Measurements from ENCODE around the gene OGFR. TPM values are rescaled to one million over a fixed set of nuclear protein-coding genes. Genes with fewer than 3 reads are reported as not detected.
A peak's percentile ranks its signal among the peaks of the same experiment; 100 is the strongest.

Gene OGFR
- total RNA-seq, 1 donor from 2014 or later, result 23.0 TPM

DNA sequence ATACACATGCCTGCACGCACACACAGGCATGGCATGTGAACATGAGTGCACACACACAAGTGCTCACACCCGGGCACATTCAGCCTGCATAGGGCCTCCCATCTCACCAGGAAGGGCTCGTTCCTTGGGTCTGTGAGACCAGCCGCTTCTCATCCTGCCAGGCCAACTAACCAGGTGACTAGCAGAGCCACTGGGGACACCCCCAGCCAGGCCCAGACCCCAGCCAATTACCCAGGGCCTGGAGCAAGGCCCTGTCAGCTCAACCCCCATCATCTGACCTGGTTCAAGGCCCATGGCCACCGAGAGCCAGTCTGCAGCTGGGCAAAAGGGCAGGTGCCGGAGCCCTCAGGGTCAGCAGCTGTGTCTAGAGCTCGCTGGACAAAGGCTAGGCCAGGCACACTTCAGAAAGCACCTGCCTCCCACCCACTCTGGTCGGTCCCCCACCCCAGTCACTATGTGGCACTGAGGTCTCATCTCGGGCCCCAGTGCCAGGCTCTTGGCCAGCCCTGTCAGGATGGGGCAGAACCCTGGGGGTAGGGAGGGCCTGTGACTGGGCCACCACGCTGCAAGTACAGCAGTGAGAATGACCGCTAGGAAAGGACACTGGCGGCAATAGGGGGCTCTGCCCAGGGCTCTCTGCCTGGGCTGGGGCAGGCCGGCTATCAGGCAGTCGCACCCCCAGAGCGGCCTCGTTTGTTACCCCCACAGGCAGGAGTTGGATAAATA lies 35.1 kb upstream of the OGFR start:
- DNase-seq (ENCODE audit: low read depth in 2 of 2), result no peak

DNA sequence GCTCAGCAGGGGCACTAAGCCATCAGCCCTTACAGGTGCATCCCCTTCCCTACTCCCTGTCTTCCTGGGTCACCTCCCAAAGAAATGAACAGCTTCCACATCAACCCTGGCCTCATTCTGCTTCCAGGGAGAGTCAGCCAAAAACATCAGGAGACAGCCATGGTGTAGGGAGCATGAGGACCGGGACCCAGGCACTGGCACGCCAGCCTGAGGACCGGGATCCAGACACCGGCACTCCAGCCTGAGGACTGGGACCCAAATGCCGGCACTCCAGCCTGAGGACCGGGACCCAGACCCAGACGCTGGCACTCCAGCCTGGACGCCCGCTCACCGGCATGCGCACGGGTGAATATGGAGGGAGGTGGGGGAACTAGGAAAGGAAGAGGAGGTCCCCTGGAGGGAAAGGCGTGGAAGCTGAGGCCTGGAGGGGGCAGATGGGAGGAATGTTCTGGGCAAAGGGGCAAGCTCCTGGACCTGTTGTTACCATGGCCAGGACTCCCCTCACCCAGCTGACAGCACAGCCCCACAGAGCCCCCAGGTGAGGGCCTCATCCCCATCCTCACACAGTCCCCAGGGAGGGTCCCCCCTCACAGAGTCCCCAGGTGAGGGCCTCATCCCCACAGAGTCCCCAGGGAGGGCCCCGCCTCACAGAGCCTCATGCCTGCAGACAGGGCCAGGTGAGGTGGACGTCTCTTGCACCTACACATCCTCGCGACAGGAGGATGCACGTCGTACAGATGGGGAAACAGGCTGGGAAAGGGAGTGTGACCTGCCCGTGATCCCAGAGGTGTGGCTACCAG lies 34.3 kb upstream of the OGFR start:
- no peak for DNase-seq (ENCODE audit: low read depth in 2 of 2)

- no peak for DNase-seq (ENCODE audit: low read depth in 2 of 2)
Observed at GRCh38 chr20:62770916-62771315, 33.7 kb upstream of the OGFR start.

- peak in 1 of 2 donors; percentile 18 for DNase-seq (ENCODE audit: low read depth in 2 of 2)
Observed at GRCh38 chr20:62771396-62772102, 33.1 kb upstream of the OGFR start.

- DNase-seq (ENCODE audit: low read depth in 2 of 2), result no peak
Observed at GRCh38 chr20:62772103-62772611, 32.5 kb upstream of the OGFR start.

GRCh38 chr20:62772619-62772989 lies 32.0 kb upstream of the OGFR start:
- peak in 1 of 2 donors; percentile 44 for DNase-seq (ENCODE audit: low read depth in 2 of 2)

GRCh38 chr20:62772990-62773844 lies 31.4 kb upstream of the OGFR start:
- peak; percentile 40 for DNase-seq (ENCODE audit: low read depth in 2 of 2)

- no peak for DNase-seq (ENCODE audit: low read depth in 2 of 2)
Observed at GRCh38 chr20:62773845-62774714, 30.6 kb upstream of the OGFR start.

- DNase-seq (ENCODE audit: low read depth in 2 of 2), result no peak
Observed at GRCh38 chr20:62774762-62775161, 29.9 kb upstream of the OGFR start.

DNA sequence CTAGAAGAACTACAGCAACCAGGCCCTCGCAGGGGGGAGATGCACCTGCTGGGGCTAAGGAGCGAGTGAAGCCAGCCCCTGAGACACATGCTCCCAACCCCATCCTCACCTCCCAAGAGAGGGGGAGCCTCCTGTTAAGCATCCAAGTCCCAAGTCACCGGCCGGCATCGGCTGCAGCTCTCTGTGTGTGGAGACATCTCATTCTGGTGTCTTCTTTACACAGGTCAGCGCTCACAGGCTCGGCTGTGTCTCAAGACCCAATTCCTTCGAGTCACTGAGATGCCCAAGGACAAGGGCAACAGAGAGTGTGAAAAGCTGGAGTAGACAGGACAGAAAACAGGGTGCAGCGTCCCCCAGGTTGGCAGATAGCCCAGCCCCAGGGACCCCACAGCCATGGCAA lies 29.4 kb upstream of the OGFR start:
- no peak for DNase-seq (ENCODE audit: low read depth in 2 of 2)

DNA sequence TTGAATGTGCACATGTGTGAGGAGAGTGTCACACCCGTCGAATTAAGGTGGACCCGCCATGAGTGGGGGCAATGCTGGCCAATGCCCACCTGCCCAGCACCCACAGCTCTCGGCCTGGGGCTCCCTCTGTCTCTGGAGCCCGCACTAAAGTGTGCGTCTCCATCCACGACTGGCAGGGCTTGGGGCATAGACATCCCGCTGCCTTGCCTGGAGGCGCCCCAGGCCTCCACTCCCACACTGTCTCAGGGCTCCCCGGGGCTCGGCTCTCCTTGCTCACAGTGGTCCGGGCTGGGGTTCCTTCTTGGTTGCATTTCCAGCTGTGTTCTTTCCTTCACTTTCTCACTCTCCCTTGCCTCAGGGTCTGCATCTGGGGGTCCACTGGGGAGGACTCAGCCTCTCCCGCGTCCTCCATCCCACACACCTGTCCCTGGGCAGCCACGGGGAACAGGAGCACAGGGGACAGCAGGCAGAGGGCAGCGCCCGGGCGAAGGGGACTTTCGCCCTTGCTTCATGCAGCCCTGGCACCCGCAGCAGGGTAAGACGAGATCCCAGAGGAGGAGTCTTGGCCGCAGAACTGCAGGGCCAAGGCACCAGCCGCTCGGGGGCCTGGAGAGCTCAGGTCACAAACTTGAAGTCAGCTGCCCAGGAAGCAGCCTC lies 28.5 kb upstream of the OGFR start:
- DNase-seq (ENCODE audit: low read depth in 2 of 2), result no peak

DNA sequence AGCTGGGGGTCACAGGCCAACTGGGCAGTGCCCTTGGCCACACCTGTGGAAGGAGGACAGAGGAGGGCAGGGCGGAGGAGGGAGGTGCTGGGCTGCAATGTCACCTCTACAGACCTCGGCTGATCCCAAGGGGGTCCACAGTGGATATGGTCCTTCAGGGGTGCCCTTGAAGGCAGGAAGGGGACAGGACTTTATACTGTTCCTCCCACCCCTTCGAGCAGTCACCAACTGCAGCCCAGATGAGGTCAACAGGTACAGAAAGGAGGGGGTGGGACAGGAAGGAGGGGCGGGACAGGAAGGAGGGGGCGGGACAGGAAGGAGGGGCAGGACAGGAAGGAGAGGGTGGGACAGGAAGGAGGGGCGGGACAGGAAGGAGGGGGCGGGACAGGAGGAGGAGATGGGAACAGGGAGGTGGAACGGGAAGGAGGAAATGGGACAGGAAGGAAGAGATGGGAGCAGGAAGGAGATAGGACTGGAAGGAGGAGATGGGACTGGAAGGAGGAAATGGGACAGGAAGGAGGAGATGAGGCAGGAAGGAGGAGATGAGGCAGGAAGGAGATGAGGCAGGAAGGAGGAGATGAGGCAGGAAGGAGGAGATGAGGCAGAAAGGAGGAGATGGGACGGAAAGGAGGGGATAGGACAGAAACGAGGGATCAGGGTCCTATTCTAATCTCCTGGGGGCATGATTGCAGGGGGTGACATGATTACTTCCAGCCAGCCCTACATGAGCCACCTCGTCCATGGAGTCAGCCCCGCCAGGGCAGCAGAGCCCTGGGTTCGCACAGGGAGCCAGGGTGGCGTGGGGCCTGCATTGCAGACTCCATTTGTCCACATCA lies 27.7 kb upstream of the OGFR start:
- peak; percentile 30 to 33 for DNase-seq (ENCODE audit: low read depth in 2 of 2)

DNA sequence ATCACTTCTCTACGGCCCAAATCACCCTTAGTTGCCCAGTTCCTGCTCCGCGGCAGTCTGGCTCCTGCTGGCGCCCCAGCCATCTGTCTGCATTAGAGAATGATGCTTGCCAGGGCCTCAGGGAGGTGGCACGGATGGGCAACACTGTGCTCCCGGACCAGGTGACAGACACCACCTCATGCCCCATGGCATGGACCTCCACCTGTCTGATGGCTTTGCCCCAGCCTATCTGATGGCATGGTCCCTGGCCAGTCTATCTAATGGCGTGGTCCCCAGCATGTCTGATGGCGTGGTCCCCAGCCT lies 27.2 kb upstream of the OGFR start:
- no peak for DNase-seq (ENCODE audit: low read depth in 2 of 2)

GRCh38 chr20:62778058-62778457 lies 26.6 kb upstream of the OGFR start:
- no peak for DNase-seq (ENCODE audit: low read depth in 2 of 2)

- DNase-seq (ENCODE audit: low read depth in 2 of 2), result no peak
Observed at GRCh38 chr20:62778601-62779416, 25.8 kb upstream of the OGFR start.

DNA sequence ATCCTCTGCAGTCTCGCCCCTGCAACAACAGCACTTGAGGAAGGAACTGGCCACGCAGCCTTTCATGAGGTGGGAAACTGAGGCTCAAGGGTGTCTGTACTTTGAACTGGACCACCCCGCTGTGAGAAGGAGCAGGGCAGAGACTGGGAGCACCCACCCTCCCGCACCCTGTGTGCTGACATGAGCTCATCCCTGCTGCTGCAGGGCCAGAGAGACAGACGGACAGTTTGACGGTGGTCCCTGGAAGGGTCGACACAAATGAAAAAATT lies 25.3 kb upstream of the OGFR start:
- DNase-seq (ENCODE audit: low read depth in 2 of 2), result no peak

DNA sequence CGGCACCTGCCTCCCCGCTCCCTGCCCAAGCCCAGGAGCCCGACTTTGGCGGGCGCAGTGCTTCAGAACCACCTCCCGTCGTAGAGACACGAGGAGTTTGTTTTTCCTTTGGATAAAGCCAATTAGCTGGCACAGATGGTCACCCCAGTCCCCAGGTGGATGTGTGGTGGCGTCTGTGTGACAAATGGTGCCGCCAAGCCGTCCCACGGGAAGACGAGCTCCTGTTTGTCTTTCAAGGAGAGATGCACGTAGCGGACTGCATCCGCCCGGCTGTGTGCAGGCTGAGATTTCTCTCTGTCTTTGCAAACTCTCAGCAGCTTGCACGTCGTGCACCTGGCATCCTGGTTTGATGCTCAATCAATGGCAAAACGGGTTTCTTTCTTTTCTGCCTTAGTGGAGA lies 24.4 kb upstream of the OGFR start:
- DNase-seq (ENCODE audit: low read depth in 2 of 2), result no peak

- DNase-seq (ENCODE audit: low read depth in 2 of 2), result no peak
Observed at GRCh38 chr20:62780696-62781095, 23.9 kb upstream of the OGFR start.
